AG08396 (cell line): Measurements from ENCODE around the gene CGB3.

Experiments
- DNase-seq: peaks from one replicate; pipeline ENCODE4 v3.0.0; 2012; ENCODE audit warnings: low spot score, mixed read lengths

Gene CGB3

GRCh38 chr19:48988286-48988685 lies 35.8 kb downstream of the CGB3 start:
- no peak for DNase-seq

- DNase-seq: no peak
These were observed 36.8 kb downstream of the CGB3 start for GRCh38 chr19:48987323-48987722.

GRCh38 chr19:48986211-48986610 lies 37.9 kb downstream of the CGB3 start:
- DNase-seq: no peak

GRCh38 chr19:48985711-48986110 lies 38.4 kb downstream of the CGB3 start:
- DNase-seq: no peak

GRCh38 chr19:48982280-48982679 lies 41.9 kb downstream of the CGB3 start:
- DNase-seq: no peak

- no peak for DNase-seq
These were observed 47.1 kb downstream of the CGB3 start for GRCh38 chr19:48977061-48977460.

- no peak for DNase-seq
These were observed 47.9 kb downstream of the CGB3 start for GRCh38 chr19:48975947-48976847.
